H1 (cell line): ENCODE results near the gene LRRC26. TPM values are rescaled to one million over a fixed set of nuclear protein-coding genes. Genes with fewer than 3 reads are reported as not detected.

Experiments used
- CTCF ChIA-PET: fragments of 300-600 bp; sonication (Branson Sonifier 250); formaldehyde crosslinking; loops from one replicate; lab custom pipeline; 2021; ENCODE audit not compliant: partially characterized antibody; lab: Charles Lee
- POLR2A ChIA-PET: fragments of 300-600 bp; sonication (Branson Sonifier 250); formaldehyde crosslinking; loops from one replicate; lab custom pipeline; 2021; ENCODE audit warnings: inconsistent platforms; ENCODE audit not compliant: partially characterized antibody; lab: Charles Lee
- DNase-seq, 2 experiments: peaks; one replicate each; pipeline versions ENCODE4 v3.0.0 to v3.0.0-alpha.2; 2010 to 2022; ENCODE audit warnings: low spot score in 2 of 2, low read depth in 1 of 2, mixed read lengths in 1 of 2
- FAIRE-seq: peaks from 2 replicates; lab custom pipeline; 2011; peaks lifted over from hg19 to GRCh38; lab: Jason Lieb, UNC
- H2AFZ ChIP-seq: 2 replicates; pipeline ENCODE4 v1.8.1; 2012; ENCODE audit warnings: low read length, inconsistent platforms
- H2AK5ac ChIP-seq: 2 replicates; pipeline ENCODE4 v1.6.1; 2013; ENCODE audit warnings: low read depth, low read length
- H2BK120ac ChIP-seq: replicated peaks from 2 replicates; pipeline ENCODE3; 2013; ENCODE audit warnings: low read depth, low read length, inconsistent platforms
- H2BK12ac ChIP-seq: 2 replicates; pipeline ENCODE4 v1.6.1; 2013; ENCODE audit warnings: low read depth, low read length
- H2BK15ac ChIP-seq: 2 replicates; pipeline ENCODE4 v1.6.1; 2013; ENCODE audit warnings: low read length
- H2BK20ac ChIP-seq: 2 replicates; pipeline ENCODE4 v1.6.1; 2013; ENCODE audit warnings: low read length
- H2BK5ac ChIP-seq: 2 replicates; pipeline ENCODE4 v1.6.1; 2013; ENCODE audit warnings: low read depth, low read length
- H3K14ac ChIP-seq: 2 replicates; pipeline ENCODE4 v1.6.1; 2013; ENCODE audit warnings: inconsistent platforms; ENCODE audit not compliant: insufficient read length
- H3K18ac ChIP-seq: 2 replicates; pipeline ENCODE4 v1.6.1; 2013; ENCODE audit warnings: low read length; ENCODE audit errors: extremely low read depth
- H3K23ac ChIP-seq: 2 replicates; pipeline ENCODE4 v1.6.1; 2013; ENCODE audit warnings: inconsistent platforms; ENCODE audit not compliant: insufficient read length
- H3K23me2 ChIP-seq: 2 replicates; pipeline ENCODE4 v1.6.1; 2013; ENCODE audit warnings: low read depth, low read length
- H3K27ac ChIP-seq: 2 replicates; pipeline ENCODE4 v1.6.1; 2011; ENCODE audit warnings: low read depth, low read length, inconsistent platforms
- H3K27me3 ChIP-seq, 4 experiments: replicated peaks in 1 of 4; 1 replicate in 1 of 4; 2 replicates in 3 of 4; pipeline versions ENCODE4 v1.6.1 to v1.8.1; 2011 to 2013; ENCODE audit warnings: low read length in 3 of 4, mild to moderate bottlenecking in 3 of 4, inconsistent platforms in 2 of 4, mixed read lengths in 2 of 4, moderate library complexity in 1 of 4; ENCODE audit not compliant: control insufficient read depth in 3 of 4, insufficient read depth in 3 of 4; ENCODE audit errors: extremely low read depth in 1 of 4
- H3K36me3 ChIP-seq, 4 experiments: 2 replicates each; pipeline versions ENCODE4 v1.6.1 to v1.8.1; 2011 to 2013; ENCODE audit warnings: mild to moderate bottlenecking in 4 of 4, low read length in 3 of 4, moderate library complexity in 2 of 4, control low read depth in 1 of 4, inconsistent platforms in 1 of 4; ENCODE audit not compliant: insufficient read depth in 4 of 4, control insufficient read depth in 2 of 4
- H3K4ac ChIP-seq: replicated peaks from 2 replicates; pipeline ENCODE3; 2013; ENCODE audit warnings: low read length, low read depth, mixed read lengths, inconsistent platforms; ENCODE audit not compliant: insufficient read length
- H3K4me1 ChIP-seq, 4 experiments: replicated peaks in 1 of 4; 1 replicate in 1 of 4; 2 replicates in 3 of 4; pipeline versions ENCODE4 v1.6.1 to v1.8.1; 2011 to 2013; ENCODE audit warnings: low read length in 3 of 4, inconsistent platforms in 2 of 4, mixed read lengths in 1 of 4; ENCODE audit not compliant: insufficient read depth in 4 of 4, control insufficient read depth in 3 of 4
- H3K4me2 ChIP-seq, 2 experiments: 2 replicates each; pipeline versions ENCODE4 v1.6.1 to v1.8.1; 2011 to 2013; ENCODE audit warnings: low read depth in 2 of 2, low read length in 2 of 2, control low read depth in 1 of 2, inconsistent platforms in 1 of 2, mild to moderate bottlenecking in 1 of 2; ENCODE audit not compliant: insufficient read depth in 1 of 2
- H3K4me3 ChIP-seq, 4 experiments: fragments of 200-600, 300-600 bp in 1 of 4; sonication (generic), shearing (Covaris generic), sonication (Bioruptor Twin) in 1 of 4; 2 replicates each; pipeline versions ENCODE4 v1.5.1 to v1.8.1; 2011 to 2016; ENCODE audit warnings: low read length in 4 of 4, low read depth in 3 of 4, control low read depth in 2 of 4, inconsistent platforms in 2 of 4, mild to moderate bottlenecking in 2 of 4, mixed read lengths in 1 of 4, moderate library complexity in 1 of 4; ENCODE audit not compliant: insufficient read depth in 2 of 4; ENCODE audit errors: extremely low read depth in 1 of 4
- H3K56ac ChIP-seq: replicated peaks from 2 replicates; pipeline ENCODE3; 2013; ENCODE audit warnings: low read depth, mild to moderate bottlenecking, mixed read lengths, low read length, inconsistent platforms; ENCODE audit not compliant: insufficient read length
- H3K79me1 ChIP-seq: 2 replicates; pipeline ENCODE4 v1.6.1; 2013; ENCODE audit warnings: low read depth, low read length, control low read depth
- H3K79me2 ChIP-seq, 2 experiments: 2 replicates each; pipeline versions ENCODE4 v1.6.1 to v1.8.1; 2012 to 2013; ENCODE audit warnings: low read length in 2 of 2, mild to moderate bottlenecking in 2 of 2, inconsistent platforms in 1 of 2; ENCODE audit not compliant: insufficient read depth in 2 of 2, control insufficient read depth in 1 of 2
- H3K9ac ChIP-seq, 4 experiments: replicated peaks in 1 of 4; 1 replicate in 1 of 4; 2 replicates in 3 of 4; pipeline versions ENCODE4 v1.6.1 to v1.8.1; 2011 to 2013; ENCODE audit warnings: low read depth in 3 of 4, low read length in 3 of 4, control low read depth in 2 of 4, mild to moderate bottlenecking in 2 of 4, moderate library complexity in 2 of 4, inconsistent platforms in 1 of 4; ENCODE audit errors: extremely low read depth in 1 of 4
- H3K9me3 ChIP-seq, 2 experiments: 2 replicates each; pipeline versions ENCODE4 v1.6.1 to v1.8.1; 2012 to 2013; ENCODE audit warnings: mild to moderate bottlenecking in 2 of 2, moderate library complexity in 2 of 2, control low read depth in 1 of 2, inconsistent platforms in 1 of 2, low read depth in 1 of 2, low read length in 1 of 2, mixed read lengths in 1 of 2; ENCODE audit not compliant: insufficient read depth in 2 of 2
- H4K20me1 ChIP-seq, 2 experiments: replicated peaks in 1 of 2; 2 replicates each; pipeline versions ENCODE3 to v1.8.1; 2011 to 2013; ENCODE audit warnings: inconsistent platforms in 2 of 2, low read length in 2 of 2, mild to moderate bottlenecking in 1 of 2; ENCODE audit not compliant: insufficient read depth in 2 of 2, control insufficient read depth in 1 of 2
- H4K5ac ChIP-seq: 2 replicates; pipeline ENCODE4 v1.6.1; 2013; ENCODE audit warnings: low read length, low read depth, mixed read lengths, inconsistent platforms; ENCODE audit not compliant: insufficient read length
- H4K8ac ChIP-seq: 2 replicates; pipeline ENCODE4 v1.8.0; 2013; ENCODE audit warnings: mild to moderate bottlenecking, moderate library complexity, low read length, inconsistent platforms; ENCODE audit not compliant: insufficient read depth; ENCODE audit errors: extremely low read depth
- H4K91ac ChIP-seq: replicated peaks from 2 replicates; pipeline ENCODE3; 2013; ENCODE audit warnings: low read length, mixed read lengths, inconsistent platforms; ENCODE audit not compliant: insufficient read length
- CHD2 ChIP-seq: IDR thresholded peaks from 2 replicates; pipeline ENCODE4 v1.6.1; 2012; ENCODE audit warnings: low read length, improper control_type of control experiment
- POU5F1 ChIP-seq: IDR thresholded peaks from 2 replicates; pipeline ENCODE4 v1.6.1; 2011; ENCODE audit warnings: low read depth, mild to moderate bottlenecking, low read length, moderate library complexity
- SIRT6 ChIP-seq: IDR thresholded peaks from one replicate; pipeline ENCODE4 v1.7.1; 2012; ENCODE audit warnings: low read length, inconsistent platforms
- WGBS, 2 experiments: shearing (Covaris generic) in 1 of 2; methylation state at CpG; one replicate each; pipeline versions ENCODE4 v1.1.6 to v1.1.7; 2013 to 2015; ENCODE audit warnings: low lambda C conversion rate in 2 of 2, mixed read lengths in 2 of 2, inconsistent platforms in 1 of 2, low coverage in 1 of 2, missing lambda C conversion rate in 1 of 2; ENCODE audit not compliant: insufficient replicate concordance in 2 of 2, insufficient coverage in 1 of 2, insufficient read length in 1 of 2; ENCODE audit errors: extremely low coverage in 1 of 2, missing lambda C conversion rate in 1 of 2; 5-methylcytosine and 5-hydroxymethylcytosine counted together
- polyA plus RNA-seq, 7 experiments: library from polyadenylated mRNA; depleted of rRNA in 3 of 7; stranded (reverse) in 5 of 7; unstranded in 2 of 7; fragments of >200 nt in 5 of 7; fragments of 200-250 nt in 2 of 7; gene quantifications; 1 replicate in 5 of 7; 2 replicates in 1 of 7; 4 replicates in 1 of 7; pipeline versions ENCODE4 v1.2.1 to v1.2.3, GENCODE V29; 2011 to 2013; ENCODE audit warnings: missing spikeins in 2 of 7, mixed read lengths in 2 of 7
- total RNA-seq: library from RNA; stranded (reverse); fragmentation: NEBNext Ultra II Directional; extraction: Animal tissue kit (Norgen Biotek cat#: 25700); gene quantifications from 2 replicates; pipeline ENCODE4 v1.2.1, GENCODE V29; 2021

The LRRC26 gene
- total and polyA plus RNA-seq, 2 of the 8 experiments (the other 6 are each of a cell fraction or from before 2014, with no cell fraction given), result 0.34 to 0.85 TPM

DNA sequence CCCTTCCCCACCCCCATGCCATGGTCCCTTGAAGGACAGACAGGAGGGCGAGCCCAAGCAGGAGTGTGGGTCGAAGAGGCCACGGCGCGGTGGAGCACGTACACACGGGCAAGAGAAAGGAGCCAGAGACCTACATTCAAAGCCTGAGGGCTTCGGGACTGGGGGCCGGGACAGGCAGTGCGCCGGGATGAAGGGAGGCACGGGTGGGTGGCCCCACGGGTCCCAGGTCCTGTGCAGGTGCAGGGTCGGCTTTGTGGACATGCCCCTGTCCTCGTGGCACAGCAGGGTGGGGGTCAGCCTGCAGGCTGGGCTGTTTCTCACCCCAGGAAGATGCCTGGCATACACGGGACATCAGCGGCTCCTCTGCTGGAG lies 9.8 kb downstream of the LRRC26 start:
- H2BK120ac ChIP-seq, result no peak overlapping the region
- H3K23me2 ChIP-seq, result peaks cover 10% of the 10 kb centered on the region; the same call in 1 of the 2 replicates
- H3K18ac ChIP-seq, result no peak overlapping the region
- DNase-seq (no peak), FAIRE-seq (no peak)
- ChIA-PET CTCF (interaction anchor here (0.8 kb wide), 1 partner anchor 15 kb away, joined by 5 read pairs; no protein-coding TSS in a partner anchor), POLR2A (no interaction called here)
- no peak overlapping the region for H3K9ac ChIP-seq
- H3K79me2 ChIP-seq, result no peaks in the 10 kb centered on the region
- H3K56ac ChIP-seq, result no peak overlapping the region
- H3K79me1 ChIP-seq, result no peaks in the 10 kb centered on the region; the same call in 1 of the 2 replicates
- H2BK12ac ChIP-seq, result no peak overlapping the region
- H3K4me2 ChIP-seq, result no peak overlapping the region; a peak in 1 of 4 replicates
- H3K4me1 ChIP-seq, result peaks cover 0 to 13% (median 12%) of the 10 kb centered on the region in 4 experiments; a peak in 6 of 7 replicates
- no peak overlapping the region for H2BK15ac ChIP-seq
- H3K27me3 ChIP-seq, result peaks cover 56 to 96% (median 91%) of the 10 kb centered on the region in 4 experiments
- no peak overlapping the region for H4K8ac ChIP-seq
- no peak overlapping the region for H3K27ac ChIP-seq
- H4K20me1 ChIP-seq, result peaks cover 0 to 23% of the 10 kb centered on the region in 2 experiments
- 75% methylated on average over 15 of the region's 17 CpGs; no CpG with 5 or more reads in 1 of the 2 experiments for WGBS, 2 experiments
- H4K91ac ChIP-seq, result no peak overlapping the region
- no peak overlapping the region for H2AK5ac ChIP-seq
- no peaks in the 10 kb centered on the region for H3K36me3 ChIP-seq
- no peak overlapping the region for H3K4me3 ChIP-seq
- no peak overlapping the region for H2AFZ ChIP-seq
- no peak overlapping the region for H3K4ac ChIP-seq
- no peak overlapping the region for H2BK20ac ChIP-seq
- H4K5ac ChIP-seq, result no peak overlapping the region
- no peaks in the 10 kb centered on the region for H3K9me3 ChIP-seq
- H2BK5ac ChIP-seq, result no peak overlapping the region
- no peak overlapping the region for H3K14ac ChIP-seq
- TF ChIP-seq SIRT6 (no peak), POU5F1 (no peak), CHD2 (no peak)
- no peak overlapping the region for H3K23ac ChIP-seq
